Hippocampal formation (tissue), 2 donors: ENCODE measurements around the gene ADGRG6.

Experiments used
- DNase-seq, 2 donors: peaks; one replicate each; lab custom pipeline; 2025; lab: John Stamatoyannopoulos, UW

Gene ADGRG6

DNA sequence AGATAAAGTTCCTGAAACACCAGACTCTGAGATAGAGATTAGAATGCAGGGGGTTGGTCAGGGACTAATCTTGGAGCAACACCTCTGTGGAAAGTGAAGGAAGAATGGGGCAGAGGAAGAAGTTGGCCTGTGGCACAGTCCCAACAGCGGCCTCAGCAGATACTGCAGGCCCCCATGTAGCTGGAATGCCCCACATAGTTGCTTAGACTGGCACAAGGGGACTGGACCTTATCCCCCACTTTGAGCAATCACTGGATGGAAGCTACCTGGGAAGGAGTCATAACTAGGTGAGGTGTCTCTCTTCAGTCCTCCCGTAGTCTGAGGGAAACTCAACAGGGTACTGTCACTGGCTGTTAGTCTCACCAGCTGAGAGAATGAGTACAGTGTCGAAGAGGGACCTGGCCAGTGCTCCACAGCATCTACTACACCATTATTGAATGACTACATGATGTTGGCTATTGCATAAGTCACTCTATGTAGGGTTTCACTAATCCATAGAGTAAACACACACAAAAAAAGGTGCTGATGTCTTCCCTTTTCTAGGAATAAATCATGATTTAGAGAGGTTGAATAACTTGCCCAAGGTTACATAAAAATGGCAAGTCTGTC, 47.5 kb downstream of the ADGRG6 start:
- DNase-seq: no peak

DNA sequence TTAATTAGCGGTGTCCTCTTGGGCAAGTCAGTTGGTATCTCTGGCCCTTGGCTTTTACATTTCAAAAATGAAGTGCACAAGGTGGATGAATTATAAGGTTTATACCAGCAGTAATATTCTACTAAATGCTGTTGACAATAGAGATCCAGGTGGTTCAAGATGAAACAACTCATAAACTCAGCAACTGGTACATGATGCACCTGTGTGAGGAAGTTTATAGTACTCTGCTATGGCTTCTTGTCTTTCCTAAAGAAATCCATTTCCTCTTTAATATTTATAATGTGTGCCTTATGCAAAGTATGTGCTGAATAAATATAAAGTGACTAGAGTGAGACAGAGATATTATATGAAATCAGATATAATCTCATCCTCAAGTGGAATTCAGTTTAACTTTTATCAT, 48.5 kb downstream of the ADGRG6 start:
- no peak for DNase-seq

DNA sequence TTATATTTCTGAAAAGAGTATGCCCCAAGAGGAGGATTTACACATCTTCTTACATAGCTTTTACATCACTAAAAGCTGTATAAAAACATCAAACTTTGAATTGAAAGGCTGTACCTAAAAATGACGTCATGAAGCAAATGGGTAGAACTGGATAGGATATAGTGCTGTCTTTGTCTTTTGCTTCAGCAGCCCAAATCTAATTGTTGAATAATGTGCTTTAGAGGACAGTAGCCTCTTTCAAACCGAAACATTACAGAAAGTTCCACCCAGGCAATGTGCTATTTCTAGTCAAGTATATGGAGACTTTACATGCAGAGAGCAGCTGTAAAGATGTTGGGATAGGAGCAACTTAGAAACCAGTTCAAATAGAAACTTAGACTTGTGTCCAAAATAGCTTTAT, 51.9 kb downstream of the ADGRG6 start:
- peak in 1 of 2 donors; percentile 41 for DNase-seq

DNA sequence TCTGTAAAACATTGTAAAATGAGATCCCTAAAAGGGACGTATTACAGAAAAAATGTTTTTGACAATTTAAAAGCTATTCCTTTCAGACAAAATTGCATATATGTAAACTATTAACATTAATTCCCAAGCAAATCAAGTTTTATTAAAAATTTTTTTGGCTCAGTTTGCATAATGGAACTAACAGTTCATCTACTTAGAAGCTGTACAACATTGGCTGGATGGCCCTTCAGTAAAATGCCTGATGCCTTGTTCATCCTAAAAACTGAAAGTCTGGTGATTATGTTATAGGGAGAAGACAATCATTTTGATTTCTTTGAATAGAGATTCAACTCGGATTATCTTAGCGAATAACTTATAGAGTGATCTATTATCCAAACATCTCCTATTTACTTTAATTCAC, 52.8 kb downstream of the ADGRG6 start:
- DNase-seq: no peak

DNA sequence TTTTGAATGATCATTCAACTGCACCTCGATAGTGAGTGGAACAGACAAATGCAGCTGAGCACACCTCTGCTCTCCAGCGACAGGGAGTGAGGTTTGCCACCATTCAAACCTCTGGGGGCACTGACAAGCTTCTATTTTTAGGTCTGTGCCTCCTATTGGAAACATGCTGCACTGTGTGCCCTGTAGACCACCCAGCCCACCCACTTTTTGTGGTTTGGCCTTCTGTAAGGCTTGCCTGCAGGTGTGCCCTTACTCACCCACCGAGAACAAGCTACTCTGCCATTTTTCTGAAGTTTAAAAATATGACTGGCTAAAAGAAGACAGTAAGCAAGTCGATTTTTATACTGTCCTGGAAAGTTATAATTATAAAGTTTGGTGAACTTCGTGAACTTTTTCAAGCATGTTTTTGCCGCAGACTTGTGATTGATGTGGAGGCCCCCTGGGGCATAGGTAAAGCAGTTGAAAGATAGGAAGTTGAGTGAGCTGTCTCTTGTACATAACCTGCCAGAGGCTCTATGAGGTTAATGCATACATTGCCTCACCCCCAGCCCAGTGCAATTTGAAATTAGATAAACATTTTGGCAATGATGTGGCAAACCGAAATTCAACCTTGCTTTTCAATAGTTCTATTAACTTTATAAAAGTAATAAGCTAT, 53.8 kb downstream of the ADGRG6 start:
- DNase-seq: no peak

DNA sequence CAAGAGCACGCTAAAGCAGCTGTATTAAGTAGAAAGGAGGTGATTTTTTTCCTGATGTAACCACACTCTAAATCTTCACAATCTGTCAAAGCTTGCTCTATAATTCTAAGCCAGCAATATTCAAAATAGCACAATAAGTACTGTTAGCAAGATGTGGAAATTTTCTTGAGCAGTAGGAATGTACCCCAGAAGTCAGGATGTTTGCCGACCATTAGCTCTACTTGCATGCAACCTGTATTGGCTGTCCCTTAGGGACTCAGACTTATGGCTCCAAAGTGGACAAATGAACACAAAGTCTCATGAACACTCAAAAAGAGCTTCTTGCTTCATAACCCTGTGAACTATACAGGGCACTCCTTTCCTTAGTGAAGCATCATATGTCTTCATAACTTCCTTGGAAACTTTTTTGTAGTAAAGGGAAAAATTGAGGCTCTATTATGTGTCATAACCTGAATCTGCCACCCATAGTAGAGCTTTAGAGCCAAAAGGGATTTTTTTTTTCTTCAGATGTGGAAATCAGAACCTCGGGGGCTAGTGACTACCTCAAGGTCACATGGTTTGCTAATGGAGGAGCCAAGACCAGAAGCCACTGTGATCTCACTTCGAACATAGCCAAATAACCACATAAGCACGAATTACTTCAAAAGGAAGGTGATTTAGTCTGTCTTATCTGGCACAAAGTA, 54.5 kb downstream of the ADGRG6 start:
- DNase-seq: no peak

DNA sequence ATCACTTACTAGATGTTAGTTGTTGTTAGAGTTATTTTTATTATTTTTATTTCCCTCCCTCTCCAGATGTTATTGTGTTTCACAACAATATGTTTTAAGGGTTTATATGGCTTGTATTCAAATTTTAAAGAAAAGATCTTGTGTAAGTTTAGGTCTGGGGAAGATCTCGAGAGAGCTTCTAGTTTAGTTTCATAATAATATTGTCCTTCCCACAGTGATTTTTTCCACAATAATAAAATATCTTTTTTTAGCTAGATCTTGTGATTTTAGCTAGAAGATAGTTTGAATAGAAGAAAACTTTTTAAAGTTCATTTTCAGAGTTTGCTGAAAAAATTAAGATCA, 55.0 kb downstream of the ADGRG6 start:
- DNase-seq: no peak

DNA sequence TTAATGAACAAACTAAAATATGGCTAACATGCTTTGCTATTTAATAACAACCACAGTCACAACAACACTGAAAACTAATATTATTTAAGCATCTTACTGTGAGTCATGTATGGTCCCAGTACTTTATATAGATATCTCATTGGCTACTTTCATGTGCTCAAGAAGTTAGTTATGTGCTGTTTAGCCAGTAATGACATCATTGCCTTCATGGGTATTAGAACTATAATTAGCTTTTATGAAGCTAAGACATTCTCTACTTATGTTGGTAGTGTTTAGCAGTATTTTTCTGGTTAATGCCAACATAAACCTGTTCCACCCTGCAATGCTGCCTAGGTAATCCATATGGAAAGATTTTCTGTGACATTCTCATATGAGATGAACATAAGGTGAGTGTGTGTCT, 56.1 kb downstream of the ADGRG6 start:
- no peak for DNase-seq

DNA sequence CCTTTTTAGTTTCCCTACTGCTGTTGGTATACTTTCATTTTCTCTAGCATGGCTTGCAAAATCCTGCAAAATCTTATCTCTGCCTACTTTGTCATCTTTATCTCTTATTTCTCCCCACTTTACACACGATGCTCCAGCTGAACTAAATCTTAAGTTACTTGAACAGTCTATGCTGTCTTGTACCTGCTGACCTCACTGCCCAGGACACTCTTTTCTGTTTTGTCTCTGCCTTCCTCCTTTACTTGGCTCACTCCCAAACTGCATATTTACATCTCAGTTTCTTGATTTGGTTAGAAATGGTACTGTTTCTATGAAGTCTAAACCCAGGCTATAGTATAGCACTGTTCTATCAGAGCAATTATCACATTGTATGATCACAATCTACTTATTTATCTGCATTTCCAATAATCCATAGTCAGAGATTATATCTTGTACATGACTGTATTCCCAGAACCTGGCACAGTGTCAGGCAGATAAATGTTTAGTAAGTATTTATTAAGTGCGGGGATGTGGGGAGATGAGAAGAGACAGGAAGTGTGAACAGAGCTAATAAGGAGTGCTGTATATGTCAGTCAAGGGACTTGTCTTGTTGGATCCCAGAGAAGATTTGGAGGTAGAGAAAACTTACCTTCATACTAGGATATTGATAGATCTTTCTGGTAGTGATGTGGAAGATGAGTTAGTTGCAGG, 57.6 kb downstream of the ADGRG6 start:
- DNase-seq: no peak

DNA sequence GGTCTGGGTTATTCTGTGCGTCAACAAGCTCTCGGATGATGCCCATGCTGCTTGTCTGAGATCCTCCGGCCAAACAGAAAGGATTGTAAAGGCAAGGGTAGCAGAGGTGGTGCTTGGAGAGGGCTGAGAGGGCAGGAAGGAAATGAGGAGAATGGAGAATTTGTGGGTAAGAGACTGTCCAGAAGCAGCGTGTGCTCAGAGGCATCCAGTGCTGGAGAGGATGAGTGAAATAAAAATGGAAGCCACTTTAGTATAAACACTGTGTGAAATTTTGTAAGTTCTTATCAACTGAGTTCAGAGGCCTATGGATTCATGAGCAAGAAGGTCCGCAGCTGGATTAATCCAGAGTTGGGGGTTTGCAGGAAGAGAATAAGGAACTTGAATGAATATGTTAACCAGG, 59.5 kb downstream of the ADGRG6 start:
- DNase-seq: no peak

DNA sequence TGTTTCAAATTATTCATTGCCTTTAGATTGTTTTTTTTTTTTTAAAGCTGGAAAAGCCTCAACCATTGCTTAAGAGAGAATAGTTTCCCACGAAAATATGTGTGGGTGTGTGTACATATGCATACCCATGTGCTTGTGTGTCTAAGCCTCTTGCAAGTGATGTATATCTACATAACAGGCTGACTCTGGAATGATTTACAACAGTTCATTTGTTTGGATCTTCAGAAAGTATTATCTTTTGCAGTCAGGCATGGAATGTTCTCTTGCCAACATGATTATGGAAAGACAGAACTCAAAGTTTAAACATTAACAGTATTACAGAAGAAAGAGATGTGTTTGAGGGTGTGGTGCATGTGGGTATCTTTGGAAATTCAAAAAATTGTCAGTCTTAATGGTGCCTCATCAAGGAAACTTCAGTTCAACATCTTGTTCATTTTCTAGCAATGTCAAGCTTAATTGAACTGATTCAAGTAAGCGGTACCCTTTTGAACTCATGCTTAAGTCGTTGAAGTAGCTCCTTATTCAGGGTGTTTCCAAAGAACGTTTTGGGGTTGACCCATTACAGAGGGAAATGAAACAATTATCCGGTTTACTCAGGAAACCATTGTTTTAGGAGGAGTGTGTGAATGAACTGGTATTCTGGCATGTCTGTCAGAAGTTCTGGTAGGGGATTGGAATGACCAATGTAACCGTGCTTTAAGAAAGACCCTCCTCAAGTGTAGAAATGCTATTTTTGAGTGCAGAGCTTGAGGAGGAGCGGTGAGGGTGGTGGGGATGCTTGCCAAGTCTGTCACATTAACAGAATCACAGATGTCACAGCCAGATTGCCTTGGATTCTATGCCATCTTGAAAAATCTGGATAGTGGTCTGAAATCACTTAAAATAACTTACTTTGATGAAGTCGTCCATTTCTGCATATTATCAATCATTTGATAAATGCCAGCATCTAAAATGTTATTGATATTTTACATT, 60.3 kb downstream of the ADGRG6 start:
- no peak for DNase-seq

DNA sequence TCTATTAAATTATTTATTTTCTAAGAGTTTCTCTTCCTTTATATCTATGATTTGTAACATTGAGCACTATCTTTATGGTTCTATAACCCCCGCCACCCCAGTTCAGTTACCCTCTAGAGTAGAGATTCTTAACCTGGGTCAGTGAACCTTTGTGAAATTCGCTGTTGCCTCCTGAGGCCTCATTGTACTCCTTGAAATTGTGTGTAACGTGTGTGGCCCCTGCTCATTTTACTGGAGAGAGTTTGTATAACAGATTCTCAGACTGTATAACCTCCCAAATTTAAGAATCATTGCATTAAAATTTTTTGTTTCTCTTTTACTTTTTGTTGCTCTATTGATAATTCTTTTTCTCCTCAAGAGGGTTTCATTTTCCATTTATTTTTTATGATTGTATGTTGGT, 65.3 kb downstream of the ADGRG6 start:
- DNase-seq: no peak

DNA sequence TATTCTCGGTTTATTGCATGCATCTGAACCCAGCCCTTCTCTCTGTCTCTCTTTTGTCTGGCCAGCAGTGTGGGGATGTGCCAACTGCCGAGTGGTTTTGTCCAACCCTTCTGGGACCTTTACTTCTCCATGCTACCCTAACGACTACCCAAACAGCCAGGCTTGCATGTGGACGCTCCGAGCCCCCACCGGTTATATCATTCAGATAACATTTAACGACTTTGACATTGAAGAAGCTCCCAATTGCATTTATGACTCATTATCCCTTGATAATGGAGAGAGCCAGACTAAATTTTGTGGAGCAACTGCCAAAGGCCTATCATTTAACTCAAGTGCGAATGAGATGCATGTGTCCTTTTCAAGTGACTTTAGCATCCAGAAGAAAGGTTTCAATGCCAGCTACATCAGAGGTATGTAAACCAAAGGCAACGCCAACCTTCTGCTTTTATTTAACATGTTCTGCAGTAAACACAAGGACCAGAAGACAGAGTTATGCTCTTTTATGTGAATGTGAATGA, 65.8 kb downstream of the ADGRG6 start:
- no peak for DNase-seq

DNA sequence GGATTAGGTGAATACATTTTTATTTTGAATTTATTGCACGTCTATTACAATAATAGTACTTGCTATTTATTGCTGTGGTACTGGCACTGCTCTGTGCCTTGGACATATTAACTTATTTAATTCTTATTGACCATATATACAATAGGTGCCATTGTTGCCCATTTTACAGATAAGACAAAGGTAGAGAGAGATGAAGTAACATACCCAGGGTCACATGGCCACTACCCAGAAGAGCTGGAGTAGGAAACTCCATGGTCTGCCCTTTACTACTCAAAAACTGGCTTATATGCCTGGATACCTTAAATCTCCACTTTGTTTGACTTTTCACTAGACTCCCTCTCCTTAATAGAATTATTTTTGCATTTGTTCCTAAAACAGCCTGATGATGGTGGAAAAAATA, 67.5 kb downstream of the ADGRG6 start:
- DNase-seq: no peak

DNA sequence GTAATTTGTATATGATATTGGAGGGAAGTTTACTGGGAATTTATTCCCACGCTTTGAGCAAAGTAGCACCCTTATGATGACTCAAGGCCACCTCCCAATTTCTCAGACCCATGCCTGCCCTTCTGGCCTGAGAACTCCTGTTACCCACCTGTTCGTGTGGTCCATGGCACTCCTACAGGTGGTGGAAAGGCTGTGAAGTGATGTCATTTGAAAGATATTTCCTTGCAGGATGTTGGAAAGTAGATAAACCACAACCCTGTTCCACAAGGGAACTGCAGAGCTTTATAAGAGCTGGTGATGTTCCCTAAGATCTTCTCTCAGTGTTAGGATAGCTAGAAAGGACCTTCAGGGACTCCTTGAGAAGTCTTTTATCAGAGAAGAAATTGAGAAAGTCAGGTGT, 70.5 kb downstream of the ADGRG6 start:
- DNase-seq: no peak

DNA sequence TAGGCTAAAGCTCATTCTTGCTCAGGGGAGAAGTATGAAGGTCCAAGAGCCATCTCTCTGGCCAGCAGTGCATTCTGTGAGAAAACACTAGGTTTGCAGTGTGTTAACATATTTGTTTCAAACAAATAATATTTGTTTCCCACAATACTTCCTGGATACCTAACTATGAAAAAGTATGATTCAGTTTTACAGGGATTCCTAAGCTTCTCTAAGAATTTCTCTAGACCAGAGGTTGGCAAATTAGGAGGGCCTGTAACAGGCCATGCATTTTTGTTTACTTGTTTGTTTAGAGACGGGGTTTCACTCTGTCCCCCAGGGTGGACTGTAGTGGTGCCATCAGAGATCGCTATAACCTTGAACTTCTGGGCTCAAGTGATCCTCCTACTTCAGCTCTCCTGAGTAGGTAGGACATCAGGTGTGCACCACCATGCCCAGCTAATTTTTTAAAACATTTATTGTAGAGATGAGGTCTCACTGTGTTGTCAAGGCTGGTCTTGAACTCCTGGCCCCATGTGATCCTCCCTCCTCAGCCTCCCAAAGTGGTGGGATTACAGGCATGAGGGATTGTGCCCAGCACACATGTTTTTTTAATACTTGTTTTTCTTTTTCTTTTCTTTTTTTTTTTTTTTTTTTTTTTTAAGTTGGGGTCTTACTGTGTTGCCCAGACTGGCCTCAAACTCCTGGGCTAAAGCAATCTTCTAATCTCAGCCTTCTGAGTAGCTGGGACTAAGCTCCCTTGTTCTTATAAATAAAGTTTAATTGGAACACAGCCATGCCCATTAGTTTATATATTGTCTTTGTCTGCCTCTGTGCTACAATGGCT, 71.7 kb downstream of the ADGRG6 start:
- DNase-seq: no peak

DNA sequence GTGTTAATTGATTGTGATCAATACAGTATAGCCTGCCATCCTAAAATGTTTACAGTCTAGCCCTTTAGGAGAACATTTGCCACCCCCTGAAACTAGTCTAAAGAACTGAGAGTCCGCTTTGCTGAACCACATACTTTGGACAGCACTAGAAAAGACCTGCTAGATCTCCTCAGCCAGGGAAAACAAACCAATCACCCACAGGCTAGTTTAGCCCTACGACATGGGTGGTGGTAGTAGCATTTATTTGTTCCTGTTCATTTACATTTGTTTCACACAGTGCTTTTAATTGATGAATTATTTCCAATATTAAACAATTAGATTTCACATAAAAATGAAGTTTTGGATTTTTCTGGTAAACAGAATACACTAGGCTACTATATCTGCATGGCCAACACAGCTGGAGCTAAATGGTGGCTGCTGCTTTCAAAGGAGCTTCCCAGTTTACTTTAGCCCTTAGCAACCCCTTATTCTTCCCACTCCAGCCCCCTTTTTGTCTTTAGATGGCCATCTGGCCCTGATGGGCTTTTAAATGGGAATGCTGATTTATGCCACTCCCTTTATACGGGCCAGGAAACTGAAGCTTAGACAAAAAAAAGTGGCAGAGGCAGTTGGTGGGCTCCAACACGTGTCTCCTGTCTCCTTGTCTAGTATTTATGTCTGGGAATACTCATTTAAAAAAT, 72.4 kb downstream of the ADGRG6 start:
- no peak for DNase-seq

DNA sequence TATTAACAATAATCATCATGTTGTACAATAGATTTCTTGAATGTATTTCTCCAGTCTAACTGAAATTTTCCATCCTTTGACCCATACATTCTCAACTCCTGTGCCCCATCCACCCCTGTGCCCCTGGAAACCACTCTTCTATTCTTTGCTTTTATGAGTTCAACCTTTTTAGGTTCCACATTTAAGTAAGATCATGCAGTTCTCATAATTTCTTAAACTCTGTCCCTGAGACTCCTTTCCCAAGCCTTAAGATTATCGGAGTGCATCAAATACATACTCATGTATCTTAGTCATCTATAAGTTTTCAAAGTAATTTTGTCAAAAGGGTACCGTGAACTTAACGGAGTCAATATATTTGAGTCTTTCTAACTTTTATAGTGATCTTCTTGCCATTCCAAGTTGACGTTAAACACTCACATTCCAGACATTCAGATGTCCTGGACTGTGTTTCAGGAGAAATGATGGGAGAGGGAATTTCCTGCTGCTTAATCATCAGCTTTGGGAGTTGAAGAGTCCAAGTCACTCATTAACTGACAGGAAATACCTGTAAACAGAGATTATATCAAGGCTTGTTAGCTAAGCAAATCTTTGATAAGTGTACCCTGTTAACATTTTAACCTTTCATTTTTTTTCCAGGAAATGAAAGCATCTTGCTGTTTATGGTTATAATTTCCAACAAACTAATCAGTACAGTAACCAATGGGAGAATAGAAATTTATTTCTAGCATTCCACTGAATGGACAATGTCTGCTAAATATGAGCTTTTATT, 73.3 kb downstream of the ADGRG6 start:
- DNase-seq: no peak

DNA sequence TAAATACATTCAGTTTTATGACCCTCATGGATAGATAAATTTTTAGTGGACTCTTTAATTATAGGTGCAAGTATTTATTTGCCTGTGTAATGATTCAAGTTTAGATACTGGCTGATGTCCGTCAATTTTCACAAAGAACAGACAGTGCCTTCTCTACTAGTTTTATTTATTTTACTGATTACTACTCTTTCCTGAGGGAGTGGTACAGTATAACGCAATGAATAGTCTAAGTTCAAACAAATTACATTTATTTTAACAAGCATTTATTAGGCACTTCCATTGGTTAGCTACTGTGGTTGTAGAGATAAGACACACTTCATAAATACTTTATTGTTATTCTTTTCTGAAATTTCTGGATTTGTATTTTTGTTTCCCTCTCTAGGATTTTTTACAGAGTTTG, 74.3 kb downstream of the ADGRG6 start:
- DNase-seq: no peak
